K562 (cell line): ENCODE data around the gene JAKMIP1. TPM values are rescaled to one million over a fixed set of nuclear protein-coding genes. Genes with fewer than 3 reads are reported as not detected.
A peak's percentile ranks its signal among the peaks of the same experiment; 100 is the strongest.

Source experiments
- ATAC-seq: fragments of 200-7000 bp; cut with Tn5 transposase; 3 replicates; pipeline ENCODE4 v1.9.1; 2020; ENCODE audit warnings: moderate library complexity
- BruUV-seq: library from RNA; stranded (reverse); fragments of 400-500 nt; replicated peaks from 2 replicates; lab custom pipeline; 2021; lab: Mats Ljungman, UMichigan
- CTCF ChIA-PET: fragments of 300-600 bp; formaldehyde crosslinking; extraction: SDS; loops from one replicate; lab custom pipeline; 2021; ENCODE audit warnings: low intra/inter-chr PET ratio; lab: Yijun Ruan, JAX
- POLR2A ChIA-PET: fragments of 300-600, 350-650 bp; sonication (Branson Sonifier 250); formaldehyde crosslinking; extraction: SDS; loops from one replicate; lab custom pipeline; 2021; ENCODE audit warnings: antibody characterized with exemption, inconsistent platforms; lab: Yijun Ruan, JAX
- DNase-seq, 4 experiments: peaks; one replicate each; pipeline versions ENCODE4 v3.0.0 to v3.0.0-alpha.2; 2011 to 2018; ENCODE audit warnings: low spot score in 3 of 4, mixed read lengths in 3 of 4; ENCODE audit errors: extremely low read depth in 1 of 4
- FAIRE-seq: peaks from 2 replicates; lab custom pipeline; 2011; peaks lifted over from hg19 to GRCh38; lab: Jason Lieb, UNC
- H2AFZ ChIP-seq: 2 replicates; pipeline ENCODE4 v1.6.0; 2011; ENCODE audit warnings: low read depth, low read length, control low read depth, inconsistent platforms
- H3K27ac ChIP-seq: fragments of 200-600 bp; 3 replicates; pipeline ENCODE4 v1.8.0; 2011; ENCODE audit warnings: low read depth, mild to moderate bottlenecking, control low read depth, inconsistent platforms, low read length, moderate library complexity, mixed read lengths; ENCODE audit errors: extremely low read depth
- H3K27me3 ChIP-seq, 2 experiments: fragments of 300-600 bp in 1 of 2; 2 replicates in 1 of 2; 3 replicates in 1 of 2; pipeline versions ENCODE4 v1.6.0 to v1.8.0; 2011; ENCODE audit warnings: inconsistent platforms in 2 of 2, low read length in 2 of 2, mild to moderate bottlenecking in 1 of 2, mixed read lengths in 1 of 2, moderate library complexity in 1 of 2; ENCODE audit not compliant: control insufficient read depth in 2 of 2, insufficient read depth in 2 of 2
- H3K36me3 ChIP-seq: fragments of 300-600 bp; 3 replicates; pipeline ENCODE4 v1.8.0; 2011; ENCODE audit warnings: mild to moderate bottlenecking, low read length, inconsistent platforms; ENCODE audit not compliant: control insufficient read depth, insufficient read depth
- H3K4me1 ChIP-seq, 2 experiments: fragments of 200-600 bp in 1 of 2; replicated peaks in 1 of 2; 2 replicates in 1 of 2; 3 replicates in 1 of 2; pipeline versions ENCODE4 v1.5.1 to v1.8.0; 2011; ENCODE audit warnings: inconsistent platforms in 2 of 2, low read length in 2 of 2, mild to moderate bottlenecking in 1 of 2, mixed read lengths in 1 of 2, moderate library complexity in 1 of 2; ENCODE audit not compliant: control insufficient read depth in 2 of 2, insufficient read depth in 2 of 2
- H3K4me2 ChIP-seq: 2 replicates; pipeline ENCODE4 v1.6.1; 2011; ENCODE audit warnings: low read length, control low read depth, inconsistent platforms, mixed read lengths; ENCODE audit not compliant: insufficient read depth
- H3K4me3 ChIP-seq: fragments of 200-600 bp; sonication (generic), shearing (Covaris generic); 2 replicates; pipeline ENCODE4 v1.5.1; 2016; ENCODE audit warnings: control low read depth, inconsistent platforms
- H3K79me2 ChIP-seq: fragments of 200-600 bp; 3 replicates; pipeline ENCODE4 v1.8.0; 2011; ENCODE audit warnings: low read length, inconsistent platforms; ENCODE audit not compliant: control insufficient read depth, insufficient read depth
- H3K9ac ChIP-seq, 2 experiments: 2 replicates each; pipeline versions ENCODE4 v1.6.0 to v1.6.1; 2011; ENCODE audit warnings: low read depth in 2 of 2, low read length in 2 of 2, control low read depth in 1 of 2, inconsistent platforms in 1 of 2, mild to moderate bottlenecking in 1 of 2, mixed read lengths in 1 of 2; ENCODE audit not compliant: insufficient read depth in 1 of 2
- H3K9me1 ChIP-seq: one replicate; pipeline ENCODE4 v1.6.0; 2011; ENCODE audit warnings: inconsistent platforms, mild to moderate bottlenecking, low read length, moderate library complexity; ENCODE audit not compliant: control insufficient read depth, insufficient read depth
- H3K9me3 ChIP-seq: replicated peaks from 2 replicates; pipeline ENCODE4 v1.5.1; 2011; ENCODE audit warnings: low read depth, low read length, inconsistent platforms; ENCODE audit not compliant: control insufficient read depth, insufficient read depth
- H4K20me1 ChIP-seq: replicated peaks from 2 replicates; pipeline ENCODE4 v1.6.1; 2011; ENCODE audit warnings: low read length, inconsistent platforms, mixed read lengths; ENCODE audit not compliant: control insufficient read depth, insufficient read depth
- NRF1 ChIP-seq, 2 experiments: fragments of 450-650 bp; IDR thresholded peaks in 1 of 2; conservative IDR thresholded peaks in 1 of 2; 2 replicates each; pipeline ENCODE4 v1.6.1; 2014; ENCODE audit warnings: mild to moderate bottlenecking in 2 of 2
- PPARD ChIP-seq: fragments of 250-450 bp; sonication (Bioruptor Pico); IDR thresholded peaks from 2 replicates; pipeline ENCODE4 v1.8.0; 2022; ENCODE audit warnings: inconsistent platforms, mild to moderate bottlenecking, moderate library complexity
- RAD21 ChIP-seq, 2 experiments: fragments of 250-450 bp in 1 of 2; fragments of 450-650 bp in 1 of 2; sonication (Bioruptor Pico) in 1 of 2; formaldehyde crosslinking in 1 of 2; IDR thresholded peaks in 1 of 2; conservative IDR thresholded peaks in 1 of 2; 2 replicates each; pipeline versions ENCODE4 v1.4.0 to v1.8.0; 2020 to 2022; ENCODE audit warnings: mild to moderate bottlenecking in 2 of 2, moderate library complexity in 1 of 2
- REST ChIP-seq, 2 experiments: fragments of 450-650 bp; formaldehyde crosslinking in 1 of 2; IDR thresholded peaks; 2 replicates each; pipeline versions ENCODE4 v1.4.0 to v1.6.1; 2014 to 2020; ENCODE audit warnings: mild to moderate bottlenecking in 2 of 2, borderline replicate concordance in 1 of 2, low read depth in 1 of 2
- SPI1 ChIP-seq: IDR thresholded peaks from 2 replicates; pipeline ENCODE4 v1.6.1; 2011; ENCODE audit warnings: low read depth, low read length, control low read depth, borderline replicate concordance
- UBTF ChIP-seq, 2 experiments: IDR thresholded peaks; 2 replicates each; pipeline ENCODE4 v1.6.1; 2012; ENCODE audit warnings: improper control_type of control experiment in 2 of 2, low read depth in 2 of 2, low read length in 2 of 2, borderline replicate concordance in 1 of 2
- ZC3H11A ChIP-seq: IDR thresholded peaks from 2 replicates; pipeline ENCODE4 v1.6.1; 2012; ENCODE audit warnings: low read depth, low read length, improper control_type of control experiment
- WGBS: fragments of 100-300 bp; shearing (Covaris generic); methylation state at CpG from one replicate; pipeline ENCODE4 v1.1.6; 2016; ENCODE audit warnings: low coverage, mixed read lengths; ENCODE audit not compliant: insufficient coverage; ENCODE audit errors: missing lambda C conversion rate; 5-methylcytosine and 5-hydroxymethylcytosine counted together
- in situ Hi-C: fragments of 300-500 bp; cut with MboI; formaldehyde crosslinking; loops from 4 replicates; pipeline ENCODE4 v1.15.0; 2018; ENCODE audit warnings: inconsistent platforms, mixed read lengths
- intact Hi-C: fragments of 100-400 bp; cut with micrococcal nuclease; formaldehyde crosslinking; loops from 2 replicates; pipeline ENCODE4 v1.14.2; 2022
- polyA plus RNA-seq, 8 experiments: library from polyadenylated mRNA; depleted of rRNA in 4 of 8; stranded (reverse) in 5 of 8; unstranded in 3 of 8; fragments of >200 nt; fragmentation: Nextera tagmentation in 2 of 8; fragmentation: Illumina TruSeq in 1 of 8; extraction: Ambion mirVana in 2 of 8; extraction: Trizol in 1 of 8; gene quantifications; 2 replicates each; pipeline versions ENCODE4 v1.2.1 to v1.2.3, GENCODE V29; 2011 to 2014; ENCODE audit warnings: inconsistent platforms in 1 of 8, missing spikeins in 1 of 8
- total RNA-seq, 7 experiments: library from RNA; depleted of rRNA in 6 of 7; stranded (reverse); fragments of >200 nt in 6 of 7; fragmentation: Illumina TruSeq in 2 of 7; extraction: Trizol in 2 of 7; gene quantifications; 2 replicates each; pipeline versions ENCODE4 v1.2.1 to v1.2.3, GENCODE V29; 2011 to 2021; ENCODE audit warnings: low replicate concordance in 1 of 7

JAKMIP1 gene
- total and polyA plus RNA-seq, 9 of the 15 experiments (the other 6 are each of a cell fraction or from before 2014, with no cell fraction given): not detected

GRCh38 chr4:6008092-6008551 lies 192.2 kb downstream of the JAKMIP1 start (continued):
- 0 out of 4 replicates have a peak, but pooled peaks of 1 of the 2 experiments have one; percentile 10 for TF ChIP-seq RAD21 (CRISPR knock-in tag; conservative IDR thresholded peaks at IDR 0.05 in 1 of 2, IDR thresholded peaks at IDR 0.05 in 1 of 2)
- 0 out of 4 replicates have a peak, but pooled peaks of 1 of the 2 experiments have one; percentile 59 for TF ChIP-seq UBTF (IDR thresholded peaks at IDR 0.05; ENCODE audit: borderline replicate concordance in 1 of 2, low read depth in 2 of 2, low read length in 2 of 2)
- TF ChIP-seq NRF1 (conservative IDR thresholded peaks at IDR 0.05 in 1 of 2, IDR thresholded peaks at IDR 0.05 in 1 of 2): peak; percentile 22 to 44; a peak in 2 of 4 replicates

- no TSS peak for BruUV-seq
- no peak for ATAC-seq
- CTCF ChIA-PET: no interaction called here
Measured at GRCh38 chr4:6005175-6005574, 195.2 kb downstream of the JAKMIP1 start.

More at GRCh38 chr4:6005175-6005574, 195.2 kb downstream of the JAKMIP1 start:
- in situ Hi-C loops: no loop called here
- intact Hi-C loops: no loop called here
- Histone ChIP-seq H4K20me1 (no peaks in the 10 kb centered on the region; the same call in 1 of the 2 replicates), H3K27ac (no peak overlapping the region), H3K79me2 (no peaks in the 10 kb centered on the region), H3K4me1 (no peaks in the 10 kb centered on the region; a peak in 1 of 5 replicates), H3K9ac (no peak overlapping the region), H3K9me1 (no peaks in the 10 kb centered on the region), H2AFZ (no peak overlapping the region), H3K4me2 (no peak overlapping the region), H3K36me3 (no peaks in the 10 kb centered on the region), H3K4me3 (no peak overlapping the region), H3K9me3 (peaks cover 3% of the 10 kb centered on the region; the same call in 1 of the 2 replicates), H3K27me3 (peaks cover 0 to 18% of the 10 kb centered on the region in 2 experiments; a peak in 2 of 5 replicates)
- TF ChIP-seq PPARD (CRISPR knock-in tag) (no peak), ZC3H11A (no peak), REST (IDR thresholded peaks at IDR 0.05; ENCODE audit: borderline replicate concordance) (no peak), REST (CRISPR knock-in tag; IDR thresholded peaks at IDR 0.05; ENCODE audit: low read depth) (no peak), SPI1 (no peak)
- 4% methylated on average over 4 of the region's 4 CpGs for WGBS
- DNase-seq (no peak), FAIRE-seq (no peak)
- POLR2A ChIA-PET: no interaction called here
